ENCODE data around the gene MRGPRG. TPM values are rescaled to one million over a fixed set of nuclear protein-coding genes. Genes with fewer than 3 reads are reported as not detected.
"Not testable (repeated sequence)": the region's sequence is repeated elsewhere in the genome, so short reads cannot be mapped to it uniquely, and the experiment has no call there.

The MRGPRG gene
- total and polyA plus RNA-seq, 2 donors (not counting 1 experiment from before 2014, with no cell fraction given), result not detected

DNA sequence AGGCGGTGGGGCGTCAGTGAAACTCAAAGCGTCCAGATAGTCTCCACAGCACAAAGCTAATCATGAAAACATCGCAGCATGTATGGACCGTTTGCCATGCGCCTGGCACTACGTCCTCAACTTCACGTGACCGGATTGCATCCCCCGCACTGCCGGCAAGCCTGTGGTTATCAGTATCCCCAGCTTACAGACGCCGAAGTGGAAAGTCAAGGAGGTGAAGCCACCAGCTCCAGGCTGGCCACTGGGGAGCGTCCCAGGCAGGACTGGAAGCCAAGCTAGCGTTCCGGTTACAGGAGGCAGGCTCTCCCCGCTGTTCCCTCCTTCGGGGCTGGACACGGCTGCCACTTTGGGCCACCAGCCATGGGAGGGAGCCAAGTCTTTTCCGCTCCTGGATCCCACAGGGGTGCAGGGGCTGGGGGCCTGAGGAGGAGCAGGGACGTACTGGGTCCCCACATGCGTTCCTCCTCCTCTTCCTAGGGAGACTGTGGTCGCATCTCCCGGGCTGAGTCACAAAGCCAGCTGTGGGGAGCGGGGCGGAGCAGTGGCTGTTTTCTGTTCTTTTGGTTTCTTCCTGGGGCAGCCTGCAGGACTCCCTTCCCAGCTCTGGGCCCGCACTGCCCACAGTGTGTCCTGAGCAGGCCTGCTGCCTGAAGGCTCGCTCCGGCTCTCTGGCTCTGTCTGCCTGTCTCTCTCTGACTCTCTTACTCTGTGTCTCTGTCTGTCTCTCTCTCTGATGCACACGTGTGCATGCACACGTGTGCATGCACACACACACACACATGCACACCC is 49.2 kb downstream of the MRGPRG start:
- peaks cover 7% of the 10 kb centered on the region for H3K4me1 ChIP-seq (ENCODE audit: control insufficient read depth, extremely low read depth, insufficient read depth, low read length)
- H3K4me2 ChIP-seq (ENCODE audit: extremely low read depth, insufficient read depth, low read length), result peak overlapping the region; percentile 100
- peak overlapping the region; percentile 88 for H3K27ac ChIP-seq (ENCODE audit: insufficient read depth, low read length)
- peak overlapping the region; percentile 94 for H2AFZ ChIP-seq (ENCODE audit: low read length)
- no peaks in the 10 kb centered on the region for H3K27me3 ChIP-seq (ENCODE audit: control insufficient read depth, insufficient read depth, low read length)
- TF ChIP-seq, protein P1, sequence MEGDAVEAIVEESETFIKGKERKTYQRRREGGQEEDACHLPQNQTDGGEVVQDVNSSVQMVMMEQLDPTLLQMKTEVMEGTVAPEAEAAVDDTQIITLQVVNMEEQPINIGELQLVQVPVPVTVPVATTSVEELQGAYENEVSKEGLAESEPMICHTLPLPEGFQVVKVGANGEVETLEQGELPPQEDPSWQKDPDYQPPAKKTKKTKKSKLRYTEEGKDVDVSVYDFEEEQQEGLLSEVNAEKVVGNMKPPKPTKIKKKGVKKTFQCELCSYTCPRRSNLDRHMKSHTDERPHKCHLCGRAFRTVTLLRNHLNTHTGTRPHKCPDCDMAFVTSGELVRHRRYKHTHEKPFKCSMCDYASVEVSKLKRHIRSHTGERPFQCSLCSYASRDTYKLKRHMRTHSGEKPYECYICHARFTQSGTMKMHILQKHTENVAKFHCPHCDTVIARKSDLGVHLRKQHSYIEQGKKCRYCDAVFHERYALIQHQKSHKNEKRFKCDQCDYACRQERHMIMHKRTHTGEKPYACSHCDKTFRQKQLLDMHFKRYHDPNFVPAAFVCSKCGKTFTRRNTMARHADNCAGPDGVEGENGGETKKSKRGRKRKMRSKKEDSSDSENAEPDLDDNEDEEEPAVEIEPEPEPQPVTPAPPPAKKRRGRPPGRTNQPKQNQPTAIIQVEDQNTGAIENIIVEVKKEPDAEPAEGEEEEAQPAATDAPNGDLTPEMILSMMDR (conservative IDR thresholded peaks at IDR 0.05 in 1 of 2, IDR thresholded peaks at IDR 0.05 in 1 of 2; ENCODE audit: low read depth in 1 of 2, low read length in 2 of 2), result peak; percentile 4 to 22
- no peak for TF ChIP-seq EZH2 (IDR thresholded peaks at IDR 0.05; ENCODE audit: low read length, missing control alignments)
- peak overlapping the region; percentile 50 for H3K9ac ChIP-seq (ENCODE audit: insufficient read depth, low read length)
- H3K79me2 ChIP-seq (ENCODE audit: control insufficient read depth, insufficient read depth, low read length), result peaks cover 3% of the 10 kb centered on the region
- peak overlapping the region; percentile 42 to 57 (median 55) for H3K4me3 ChIP-seq (replicated peaks in 1 of 4; ENCODE audit: control extremely low read depth in 1 of 4, insufficient read depth in 1 of 4, low read depth in 3 of 4, low read length in 4 of 4)
- H3K9me3 ChIP-seq (ENCODE audit: control insufficient read depth, insufficient read depth, low read depth, low read length), result no peaks in the 10 kb centered on the region
- no peaks in the 10 kb centered on the region for H3K36me3 ChIP-seq (ENCODE audit: control insufficient read depth, insufficient read depth, low read length)
- DNase-seq (ENCODE audit: low read depth in 2 of 2), result peak; percentile 66 to 75
- H4K20me1 ChIP-seq (ENCODE audit: control insufficient read depth, extremely low read depth, insufficient read depth, low read length), result no peaks in the 10 kb centered on the region

DNA sequence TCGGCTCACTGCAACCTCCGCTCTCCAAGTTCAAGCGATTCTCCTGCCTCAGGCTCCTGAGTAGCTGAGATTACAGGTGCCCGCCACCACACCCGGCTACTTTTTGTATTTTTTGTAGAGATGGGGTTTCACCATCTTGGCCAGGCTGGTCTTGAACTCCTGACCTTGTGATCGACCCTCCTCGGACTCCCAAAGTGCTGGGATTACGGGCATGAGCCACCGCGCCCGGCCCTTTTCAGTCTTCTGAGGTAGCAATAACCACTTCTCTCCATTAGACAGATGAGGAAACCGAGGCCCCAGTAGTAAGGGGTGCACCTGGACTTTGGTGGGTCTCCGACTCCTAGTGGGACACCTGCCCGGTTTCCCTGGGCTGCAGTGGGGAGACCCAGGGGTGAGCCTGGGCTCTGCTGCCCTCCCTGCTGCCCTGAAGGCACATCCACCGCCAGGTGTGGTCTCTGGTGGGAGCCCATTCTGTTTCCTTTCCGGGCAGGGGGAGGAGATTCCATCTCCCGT is 49.8 kb downstream of the MRGPRG start:
- H3K4me1 ChIP-seq (ENCODE audit: control insufficient read depth, extremely low read depth, insufficient read depth, low read length); DNase-seq (ENCODE audit: low read depth in 2 of 2); H3K27me3 ChIP-seq (ENCODE audit: control insufficient read depth, insufficient read depth, low read length); H3K9me3 ChIP-seq (ENCODE audit: control insufficient read depth, insufficient read depth, low read depth, low read length); H3K36me3 ChIP-seq (ENCODE audit: control insufficient read depth, insufficient read depth, low read length); H3K79me2 ChIP-seq (ENCODE audit: control insufficient read depth, insufficient read depth, low read length); H3K9ac ChIP-seq (ENCODE audit: insufficient read depth, low read length); H4K20me1 ChIP-seq (ENCODE audit: control insufficient read depth, extremely low read depth, insufficient read depth, low read length): not testable (repeated sequence)
- Histone ChIP-seq H2AFZ (ENCODE audit: low read length) (peak overlapping the region; percentile 94), H3K4me2 (ENCODE audit: extremely low read depth, insufficient read depth, low read length) (peak overlapping the region; percentile 100), H3K27ac (ENCODE audit: insufficient read depth, low read length) (peak overlapping the region; percentile 88), H3K4me3 (replicated peaks in 1 of 4; ENCODE audit: control extremely low read depth in 1 of 4, insufficient read depth in 1 of 4, low read depth in 3 of 4, low read length in 4 of 4) (peak overlapping the region; percentile 42 to 57 (median 55))

Other genes starting within 250 kb of the MRGPRG start
- 104 and 113 TPM in 2 replicates for gene NAP1L4, start 226.5 kb downstream of the MRGPRG start, total RNA-seq
- 79.5 and 95.9 TPM in 2 replicates for gene NAP1L4, start 226.5 kb downstream of the MRGPRG start, polyA plus RNA-seq
- 102 and 149 TPM in 2 replicates for gene CARS1, start 161.4 kb downstream of the MRGPRG start, total RNA-seq
- 64.5 and 67.5 TPM in 2 replicates for gene CARS1, start 161.4 kb downstream of the MRGPRG start, polyA plus RNA-seq
- 33.9 and 49.0 TPM in 2 replicates for gene OSBPL5, start 53.5 kb downstream of the MRGPRG start, total RNA-seq
- gene OSBPL5, start 53.5 kb downstream of the MRGPRG start, polyA plus RNA-seq, result 10.1 and 12.4 TPM in 2 replicates
- gene MRGPRE, start 13.6 kb upstream of the MRGPRG start, total RNA-seq, result under 0.01 and 0.17 TPM in 2 replicates
- gene MRGPRE, start 13.6 kb upstream of the MRGPRG start, polyA plus RNA-seq, result not detected in 2 replicates
- 15.7 and 16.8 TPM in 2 replicates for gene ZNF195, start 160.3 kb upstream of the MRGPRG start, total RNA-seq
- gene ZNF195, start 160.3 kb upstream of the MRGPRG start, polyA plus RNA-seq, result 11.3 and 16.5 TPM in 2 replicates

Data from fibroblast of lung (primary cell).